HG03571 (cell line): ENCODE results near the gene SGIP1.

Source experiments
- ATAC-seq: cut with Tn5 transposase; IDR thresholded peaks from one replicate; pipeline ENCODE4 v1.9.1; 2021; ENCODE audit not compliant: unreplicated experiment

Gene SGIP1, protein sequence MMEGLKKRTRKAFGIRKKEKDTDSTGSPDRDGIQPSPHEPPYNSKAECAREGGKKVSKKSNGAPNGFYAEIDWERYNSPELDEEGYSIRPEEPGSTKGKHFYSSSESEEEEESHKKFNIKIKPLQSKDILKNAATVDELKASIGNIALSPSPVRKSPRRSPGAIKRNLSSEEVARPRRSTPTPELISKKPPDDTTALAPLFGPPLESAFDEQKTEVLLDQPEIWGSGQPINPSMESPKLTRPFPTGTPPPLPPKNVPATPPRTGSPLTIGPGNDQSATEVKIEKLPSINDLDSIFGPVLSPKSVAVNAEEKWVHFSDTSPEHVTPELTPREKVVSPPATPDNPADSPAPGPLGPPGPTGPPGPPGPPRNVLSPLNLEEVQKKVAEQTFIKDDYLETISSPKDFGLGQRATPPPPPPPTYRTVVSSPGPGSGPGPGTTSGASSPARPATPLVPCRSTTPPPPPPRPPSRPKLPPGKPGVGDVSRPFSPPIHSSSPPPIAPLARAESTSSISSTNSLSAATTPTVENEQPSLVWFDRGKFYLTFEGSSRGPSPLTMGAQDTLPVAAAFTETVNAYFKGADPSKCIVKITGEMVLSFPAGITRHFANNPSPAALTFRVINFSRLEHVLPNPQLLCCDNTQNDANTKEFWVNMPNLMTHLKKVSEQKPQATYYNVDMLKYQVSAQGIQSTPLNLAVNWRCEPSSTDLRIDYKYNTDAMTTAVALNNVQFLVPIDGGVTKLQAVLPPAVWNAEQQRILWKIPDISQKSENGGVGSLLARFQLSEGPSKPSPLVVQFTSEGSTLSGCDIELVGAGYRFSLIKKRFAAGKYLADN

DNA sequence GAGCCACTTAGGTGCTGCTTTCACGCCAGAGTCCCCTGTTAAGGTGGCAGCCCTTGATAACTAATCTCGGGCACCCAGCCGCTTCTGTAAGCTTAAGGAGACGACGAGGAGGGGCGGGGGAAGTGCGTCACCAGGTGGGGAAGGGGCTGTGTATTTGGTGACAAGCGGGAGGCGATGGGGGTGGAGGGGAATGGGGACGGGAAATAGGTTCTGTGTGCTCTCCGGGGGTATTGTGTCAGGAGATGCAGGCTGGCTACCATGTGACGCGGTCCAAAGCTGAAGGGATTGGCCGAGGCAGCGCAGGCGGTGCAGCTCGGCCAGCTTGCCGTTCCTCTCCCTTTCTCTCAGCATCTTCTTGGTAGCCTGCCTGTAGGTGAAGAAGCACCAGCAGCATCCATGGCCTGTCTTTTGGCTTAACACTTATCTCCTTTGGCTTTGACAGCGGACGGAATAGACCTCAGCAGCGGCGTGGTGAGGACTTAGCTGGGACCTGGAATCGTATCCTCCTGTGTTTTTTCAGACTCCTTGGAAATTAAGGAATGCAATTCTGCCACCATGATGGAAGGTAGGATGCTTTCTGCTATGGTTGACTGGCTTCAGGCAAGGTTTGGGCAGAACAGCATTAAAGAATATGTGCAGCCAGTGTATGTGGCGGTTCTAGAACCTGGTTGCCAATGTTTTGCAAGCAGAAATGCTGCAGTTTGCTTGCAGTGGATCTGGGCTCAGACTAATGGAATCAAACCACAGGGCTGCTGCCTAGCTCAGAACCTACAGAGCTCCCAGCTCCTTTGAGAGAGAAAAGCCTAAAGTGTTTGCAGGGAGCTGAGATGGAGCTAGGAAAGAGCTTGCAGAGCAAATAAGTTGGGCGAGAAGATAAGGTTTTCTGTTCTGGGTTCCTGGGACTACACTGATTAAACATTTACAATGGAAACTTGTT, at the start of gene SGIP1:
Gene SGIP1 (plus strand): TSS at position 350 of the 937 bp plus-strand sequence. CDS start 206 bp downstream, at position 556.
- no peak for ATAC-seq

DNA sequence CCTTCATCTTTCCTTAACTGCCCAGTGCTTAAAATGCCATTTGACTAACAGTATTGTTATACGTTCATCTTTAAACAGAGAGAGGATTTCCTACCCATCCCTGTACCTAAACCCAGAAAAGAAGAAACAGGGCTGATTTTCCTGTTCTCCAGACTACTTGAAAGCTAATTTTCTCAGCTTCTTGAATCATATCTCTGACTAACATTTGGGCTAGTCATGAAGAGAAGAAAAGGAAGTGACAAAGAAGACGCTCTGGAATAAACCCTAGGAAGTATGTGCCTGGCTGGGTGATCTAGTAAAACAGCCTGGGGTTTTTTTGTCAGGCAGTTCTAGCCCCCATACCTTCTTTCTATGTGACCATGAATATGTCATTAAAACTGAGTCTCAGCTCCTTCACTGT, 44.8 kb upstream of the SGIP1 start:
- no peak for ATAC-seq

DNA sequence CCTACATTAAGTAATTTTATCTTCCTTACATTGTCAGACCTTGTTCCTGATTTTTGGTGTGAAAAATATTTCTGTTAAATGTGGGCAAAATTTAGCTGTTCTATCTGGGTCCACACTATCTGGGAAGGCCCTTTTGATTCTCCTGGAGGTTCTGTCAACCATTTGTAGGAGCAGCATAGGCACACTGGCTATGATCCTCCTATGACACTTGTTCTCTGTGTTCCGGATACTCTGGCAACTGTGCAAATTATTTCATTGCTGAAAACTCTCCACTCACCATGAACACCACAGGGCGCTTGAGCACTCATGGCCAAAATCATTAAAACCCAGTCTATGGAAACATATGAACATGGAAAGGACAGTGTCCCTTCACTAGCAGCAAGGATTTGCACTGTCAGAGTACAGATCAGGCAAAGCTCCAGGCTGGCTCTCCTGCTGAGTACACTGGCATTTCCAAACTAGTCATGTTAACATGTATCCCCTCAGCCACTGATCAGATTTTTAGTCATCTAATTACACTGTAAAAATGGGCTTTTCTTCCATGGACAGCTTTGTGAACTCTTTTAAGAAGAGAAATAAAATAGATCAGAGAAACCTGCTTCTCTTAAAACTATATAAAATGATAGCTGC, 43.9 kb upstream of the SGIP1 start:
- ATAC-seq, result no peak

DNA sequence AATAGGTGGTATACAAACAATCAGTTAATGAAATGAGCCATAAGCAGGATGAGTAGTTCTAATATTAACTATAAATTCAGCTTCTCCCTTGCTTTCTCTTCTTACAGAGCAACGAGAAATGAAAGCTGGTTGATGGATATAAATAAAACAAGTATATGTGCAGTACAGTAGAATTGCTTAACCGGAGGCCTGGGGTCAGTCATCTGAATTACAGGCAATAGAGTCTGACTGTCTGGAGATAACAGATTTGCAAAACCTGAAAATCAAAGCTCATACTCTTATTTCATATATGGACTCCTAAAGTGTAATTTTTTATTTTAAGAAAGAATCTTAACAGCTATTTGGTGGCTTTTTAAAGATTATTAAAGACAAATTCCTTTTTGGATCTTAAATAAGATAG, 43.1 kb upstream of the SGIP1 start:
- ATAC-seq, result peak; percentile 70

DNA sequence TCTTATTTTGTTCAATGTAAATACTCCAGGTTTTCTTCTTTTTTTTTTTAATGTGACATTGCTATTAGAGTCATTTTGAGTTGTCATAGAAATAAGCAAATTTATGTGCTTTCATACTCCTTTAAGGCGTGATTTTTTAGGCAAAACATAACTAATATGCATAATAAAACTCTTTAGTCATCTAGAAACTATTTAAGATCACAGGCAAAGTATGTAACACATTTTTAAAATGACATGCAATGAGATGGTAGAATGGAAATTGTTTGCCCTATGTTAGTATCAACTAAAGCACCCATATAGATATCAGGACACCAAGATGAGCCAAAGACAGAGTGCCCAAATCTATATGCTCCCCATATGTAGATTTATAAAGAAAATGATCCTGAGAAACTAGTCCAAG, 41.5 kb upstream of the SGIP1 start:
- no peak for ATAC-seq

DNA sequence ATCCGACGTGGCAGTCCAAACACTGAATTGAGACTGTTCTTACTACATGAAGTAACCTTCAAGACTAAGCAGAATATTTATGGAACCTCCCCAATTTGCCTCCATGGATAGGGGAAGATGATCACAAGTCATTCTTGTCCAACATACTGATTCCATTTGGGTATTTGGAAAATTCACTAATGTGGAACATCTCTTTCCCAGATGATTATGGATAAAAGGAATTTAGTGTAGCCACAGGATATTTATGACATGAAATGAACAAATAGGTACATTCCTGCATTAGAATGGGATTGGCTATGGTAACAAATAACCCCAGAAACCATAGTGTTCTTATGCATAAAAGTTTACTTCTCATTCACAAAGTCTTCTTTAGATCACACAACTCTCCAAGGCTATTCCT, 40.2 kb upstream of the SGIP1 start:
- ATAC-seq, result no peak

DNA sequence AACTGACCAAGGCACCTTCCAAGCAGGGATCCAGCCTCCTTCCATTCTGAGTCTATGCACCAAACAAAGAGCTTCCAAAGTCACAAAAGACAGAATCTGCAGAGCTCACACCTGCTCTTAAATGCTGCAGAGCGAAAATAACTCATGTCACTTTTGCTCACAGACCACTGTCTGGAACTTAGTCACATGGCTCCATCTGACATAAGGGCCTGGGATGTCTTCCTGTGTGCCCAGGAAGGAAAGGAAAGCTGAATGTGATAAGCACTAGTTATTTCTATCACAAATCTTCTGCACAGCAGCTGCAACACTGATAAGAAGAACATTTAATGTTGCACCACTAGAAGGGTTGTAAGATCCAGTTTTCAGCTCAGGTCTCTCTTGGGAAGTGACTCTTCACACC, 39.5 kb upstream of the SGIP1 start:
- no peak for ATAC-seq

DNA sequence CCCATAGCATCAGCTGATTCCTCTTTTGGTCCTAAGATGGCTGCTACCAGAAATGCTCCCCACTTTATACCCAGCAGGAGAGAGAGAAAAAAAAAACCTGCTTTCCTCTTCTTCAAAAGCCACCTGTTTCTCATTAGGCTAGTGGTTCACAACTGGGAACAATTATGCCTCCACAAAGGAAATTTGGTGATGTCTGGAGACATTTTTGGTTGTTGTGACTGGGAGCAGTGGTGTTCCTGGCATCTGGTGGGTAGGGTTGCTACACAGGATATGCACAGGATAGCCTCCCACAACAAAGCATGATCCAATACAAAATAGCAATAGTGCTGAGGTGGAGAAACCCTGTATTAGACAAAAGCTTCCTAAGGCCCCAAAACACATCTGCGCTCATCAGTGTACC, 38.5 kb upstream of the SGIP1 start:
- no peak for ATAC-seq

DNA sequence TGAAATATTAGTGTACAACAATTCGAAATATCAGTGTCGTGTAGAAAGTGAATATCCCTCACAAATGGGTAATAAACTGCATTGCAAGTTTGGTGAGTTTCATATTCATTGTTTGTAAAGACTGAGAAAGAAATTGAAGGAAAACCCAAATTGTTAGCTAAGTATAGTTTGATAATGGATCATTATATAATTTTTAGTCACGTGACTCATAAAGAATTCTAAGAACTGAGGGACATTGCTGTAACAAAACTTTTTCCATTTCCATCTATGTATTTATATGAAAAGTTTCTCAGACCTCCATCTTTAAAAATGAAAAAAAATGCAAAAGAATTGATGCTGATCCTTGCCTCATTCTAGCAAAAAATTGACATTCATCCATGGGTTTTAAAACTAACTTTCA, 36.0 kb upstream of the SGIP1 start:
- no peak for ATAC-seq

DNA sequence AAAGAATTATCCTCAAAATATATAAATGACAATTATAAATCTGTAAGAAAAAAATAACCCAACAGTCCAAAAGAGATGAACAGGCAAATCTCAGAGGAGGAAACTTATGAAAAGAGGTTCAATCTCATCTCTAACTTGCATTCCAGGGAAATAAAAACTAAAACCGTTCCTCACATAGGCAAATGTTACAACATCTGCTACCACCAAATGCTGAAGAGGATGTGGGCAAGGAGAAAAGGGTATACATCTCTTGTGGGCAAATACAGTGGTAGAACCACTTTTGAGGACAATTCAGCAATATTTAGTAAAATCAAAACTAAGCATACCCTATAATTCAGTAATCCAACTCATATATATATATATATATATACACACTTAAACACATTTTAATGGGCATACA, 33.7 kb upstream of the SGIP1 start:
- ATAC-seq, result no peak

DNA sequence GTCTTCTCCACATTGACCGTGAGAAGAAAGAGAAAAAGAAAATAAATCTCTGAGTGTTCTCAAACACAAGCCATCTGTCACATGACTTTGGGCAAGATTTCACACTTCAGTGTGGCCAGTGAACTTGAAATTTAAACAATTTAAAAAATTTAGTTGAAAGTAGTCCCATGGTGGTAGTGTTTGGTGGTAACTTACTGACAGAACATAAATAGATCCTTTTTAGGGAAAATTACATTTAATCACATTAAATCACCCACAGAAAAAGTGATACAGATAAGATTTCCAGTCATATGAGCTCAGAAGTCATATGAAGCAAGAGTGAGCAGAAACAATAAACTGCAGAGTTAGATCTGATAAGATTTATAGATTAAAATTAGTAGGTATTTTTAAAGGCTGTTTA, 31.9 kb upstream of the SGIP1 start:
- no peak for ATAC-seq

DNA sequence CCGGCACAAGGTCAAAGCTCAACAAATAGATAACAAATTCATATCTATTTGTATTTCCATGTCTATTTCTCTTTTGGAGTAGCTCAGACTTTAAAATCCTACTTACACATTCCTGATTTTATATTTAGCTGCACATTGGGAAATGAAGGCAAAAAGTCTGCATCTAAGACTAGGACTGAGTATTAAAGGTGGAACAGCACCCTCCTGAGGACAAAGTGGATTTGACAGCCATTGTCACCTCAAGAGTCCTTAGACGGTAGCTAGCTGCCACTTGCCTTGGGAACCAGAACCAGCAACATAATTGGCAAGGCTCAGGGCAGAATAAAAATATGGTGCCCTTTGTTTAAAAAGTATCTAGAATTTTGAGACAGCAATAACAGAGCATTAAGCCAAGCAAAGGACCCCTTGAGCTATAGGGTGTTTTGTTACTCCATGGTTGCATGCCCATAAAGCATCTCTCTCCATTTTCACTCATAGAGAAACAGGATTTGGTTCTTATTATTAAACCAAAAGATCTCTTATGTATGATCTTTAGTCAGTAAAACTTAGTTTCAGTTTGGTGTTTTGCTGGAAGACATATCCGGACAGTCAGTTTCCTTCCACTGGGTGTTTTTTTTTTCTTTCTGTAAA, 30.0 kb upstream of the SGIP1 start:
- peak; percentile 78 for ATAC-seq

DNA sequence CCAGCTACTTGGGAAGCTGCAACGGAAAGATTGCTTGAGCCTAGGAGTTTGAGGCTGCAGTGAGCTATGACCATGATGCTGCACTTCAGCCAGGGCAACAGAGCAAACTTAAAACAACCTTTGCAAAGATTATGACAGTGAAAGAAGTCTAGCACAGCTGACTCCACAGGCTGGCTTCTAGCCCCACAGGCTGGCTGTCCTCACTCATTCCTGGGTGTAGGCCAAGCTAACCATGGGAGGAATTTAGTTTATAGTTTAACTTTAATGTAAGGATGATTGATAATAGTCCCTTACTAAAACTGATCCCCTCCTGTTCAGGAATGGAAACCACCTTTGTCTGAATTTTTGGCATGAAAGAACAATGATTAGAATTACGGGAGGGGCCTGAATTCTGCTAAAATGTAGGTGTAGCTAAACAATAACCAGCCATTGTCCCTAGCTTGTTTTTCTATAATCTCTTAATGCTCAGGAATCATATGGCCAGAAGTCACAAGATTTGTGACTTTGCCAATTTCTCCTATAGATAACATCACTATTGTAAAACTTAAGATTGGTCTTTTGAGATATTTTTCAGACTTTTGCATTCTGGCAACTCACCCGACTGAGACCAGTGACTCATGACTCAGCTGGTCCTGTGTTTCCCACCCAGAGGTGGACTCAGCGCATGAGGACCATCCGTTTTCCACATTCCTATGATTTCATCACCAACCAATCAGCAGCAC, 28.1 kb upstream of the SGIP1 start:
- ATAC-seq, result no peak

DNA sequence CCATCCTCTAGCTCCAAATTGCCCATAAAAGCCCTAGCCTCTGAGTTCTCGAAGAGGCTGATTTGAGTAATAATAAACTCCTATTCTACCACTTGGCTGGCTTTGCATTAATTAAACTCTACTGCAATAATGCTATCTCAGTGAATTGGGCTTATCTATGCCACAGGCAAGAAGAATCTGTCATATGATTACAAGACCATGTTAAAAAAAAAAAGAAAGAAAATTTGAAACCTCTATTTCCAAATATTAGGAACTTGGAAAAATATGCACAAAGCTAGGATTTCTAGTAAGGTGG, 27.6 kb upstream of the SGIP1 start:
- no peak for ATAC-seq

DNA sequence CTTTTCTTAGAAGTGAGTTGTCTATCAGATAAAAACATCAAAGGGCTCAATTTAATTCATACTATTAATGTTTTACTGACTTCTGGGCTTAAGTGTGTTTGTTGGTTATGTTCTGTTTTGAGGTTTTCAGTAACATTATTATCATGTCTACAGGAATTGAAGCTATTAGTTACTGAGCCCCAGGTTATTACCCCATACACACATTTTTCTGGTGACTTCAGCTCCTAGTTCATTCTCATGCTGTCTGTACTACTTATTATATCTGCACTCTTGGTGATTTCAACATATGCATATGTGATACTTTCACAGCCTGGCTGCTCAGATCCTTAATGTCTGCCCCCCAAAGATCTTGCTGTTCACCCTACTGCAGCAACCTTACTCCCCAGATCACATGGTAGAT, 27.0 kb upstream of the SGIP1 start:
- ATAC-seq, result no peak

DNA sequence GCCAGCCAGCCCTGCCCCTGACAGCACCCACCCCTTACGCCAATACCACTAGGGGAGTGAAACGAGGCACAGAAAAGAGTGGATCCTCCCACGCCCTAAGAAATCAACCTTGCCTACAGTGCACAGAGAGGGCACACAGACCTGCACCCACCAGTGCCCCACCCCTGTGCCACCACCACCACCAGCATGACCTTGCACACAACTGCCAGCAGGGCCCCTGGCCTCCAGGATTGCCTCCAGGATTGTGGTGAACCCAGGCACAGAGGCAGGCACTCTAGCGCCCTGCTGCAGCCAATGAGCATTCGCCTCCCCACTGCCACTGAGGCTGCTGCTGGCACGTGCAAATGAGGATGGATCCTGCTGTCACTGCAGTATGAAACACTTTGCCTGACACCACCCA, 23.5 kb upstream of the SGIP1 start:
- ATAC-seq, result no peak

DNA sequence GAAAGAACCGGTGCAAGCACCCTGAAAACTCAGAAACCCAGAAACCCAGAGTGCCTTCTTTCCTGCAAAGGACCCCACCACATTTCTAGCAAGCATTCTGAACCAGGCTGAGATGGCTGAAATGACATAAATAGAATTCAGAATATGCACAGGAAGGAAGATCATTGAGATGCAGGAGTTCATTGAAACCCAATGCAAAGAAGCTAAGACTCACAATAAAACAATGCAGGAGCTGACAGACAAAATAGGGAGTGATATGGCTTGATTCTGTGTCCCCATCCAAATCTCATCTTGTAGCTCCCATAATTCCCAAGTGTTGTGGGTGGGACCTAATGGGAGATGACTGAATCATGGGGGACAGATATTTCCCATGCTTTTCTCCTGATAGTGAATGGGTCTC, 22.8 kb upstream of the SGIP1 start:
- no peak for ATAC-seq

DNA sequence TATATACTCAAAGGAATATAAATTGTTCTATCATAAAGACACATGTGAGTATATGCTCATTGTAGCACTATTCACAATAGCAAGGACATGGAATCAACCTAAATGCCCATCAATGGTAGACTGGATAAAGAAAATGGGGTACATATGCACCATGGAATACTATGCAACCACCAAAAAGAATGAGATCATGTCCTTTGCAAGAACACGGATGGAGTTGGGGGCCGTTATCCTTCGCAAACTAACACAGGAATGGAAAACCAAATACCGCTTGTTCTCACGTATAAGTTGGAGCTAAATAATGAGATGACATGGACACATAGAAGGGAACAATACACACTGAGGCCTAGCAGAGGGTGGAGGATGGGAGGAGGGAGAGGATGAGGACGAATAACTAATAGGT, 16.0 kb upstream of the SGIP1 start:
- no peak for ATAC-seq

DNA sequence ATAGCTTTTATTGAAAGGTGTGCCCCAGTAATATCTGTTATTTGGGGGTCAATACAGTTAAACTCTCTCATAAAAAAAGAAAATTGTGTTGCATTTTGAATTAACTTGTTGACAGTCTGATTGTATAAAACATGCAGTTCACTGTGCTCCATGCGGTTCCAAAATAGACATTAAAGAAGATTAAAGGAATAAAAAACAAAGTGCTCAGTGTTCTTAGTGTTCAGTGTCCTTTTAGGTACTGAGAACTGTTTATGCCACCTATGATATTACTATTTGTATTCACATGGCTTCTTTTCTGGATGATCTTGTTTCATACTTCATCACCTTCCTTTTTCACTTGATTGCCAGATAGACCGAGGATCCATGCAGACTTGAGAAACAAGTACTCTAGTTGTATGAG, 15.3 kb upstream of the SGIP1 start:
- ATAC-seq, result no peak

DNA sequence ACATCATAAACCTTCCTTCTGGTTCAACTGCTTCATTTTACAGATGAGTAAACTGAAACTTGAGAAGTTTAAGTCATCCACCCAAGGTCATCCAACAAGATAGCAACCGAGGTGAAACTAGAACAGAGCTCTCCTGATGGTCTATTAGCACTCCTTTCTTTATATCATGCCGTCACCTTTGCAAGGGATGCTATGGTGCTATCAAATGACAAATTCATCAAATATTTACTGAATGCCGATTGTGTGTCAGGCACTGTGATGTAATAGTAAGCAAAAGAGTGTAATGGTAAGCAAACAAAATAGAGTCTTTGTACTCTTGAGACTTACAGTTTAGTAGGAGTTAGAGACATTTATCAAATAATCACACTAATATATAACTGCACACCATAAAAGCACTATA, 14.0 kb upstream of the SGIP1 start:
- ATAC-seq, result no peak
